ENCODE data around the gene CLPSL2.
A peak's percentile ranks its signal among the peaks of the same experiment; 100 is the strongest.

CLPSL2 gene

GRCh38 chr6:35769211-35769610, 7.2 kb upstream of the CLPSL2 start:
- H3K4me1 Mint-ChIP-seq = peaks cover 2% of the 10 kb centered on the region
- DNase-seq (no peak), ATAC-seq (no peak)
- no peak overlapping the region for H3K4me3 Mint-ChIP-seq
- H3K9me3 Mint-ChIP-seq = no peaks in the 10 kb centered on the region
- peaks cover 15% of the 10 kb centered on the region for H3K27me3 Mint-ChIP-seq
- no peak overlapping the region for H3K27ac Mint-ChIP-seq

GRCh38 chr6:35771343-35771627, 5.1 kb upstream of the CLPSL2 start:
- ATAC-seq (no peak), DNase-seq (no peak)
- H3K9me3 Mint-ChIP-seq = no peaks in the 10 kb centered on the region
- no peaks in the 10 kb centered on the region for H3K4me1 Mint-ChIP-seq
- H3K27ac Mint-ChIP-seq = no peak overlapping the region
- H3K4me3 Mint-ChIP-seq = no peak overlapping the region
- peaks cover 18% of the 10 kb centered on the region for H3K27me3 Mint-ChIP-seq

- Mint-ChIP-seq H3K27me3 (peaks cover 43% of the 10 kb centered on the region), H3K4me3 (no peak overlapping the region), H3K9me3 (no peaks in the 10 kb centered on the region), H3K27ac (no peak overlapping the region), H3K4me1 (peaks cover 9% of the 10 kb centered on the region)
- no peak for ATAC-seq
- no peak for DNase-seq
Measured at GRCh38 chr6:35774116-35774794, 2.1 kb upstream of the CLPSL2 start.

- Mint-ChIP-seq H3K27ac (no peak overlapping the region), H3K4me3 (no peak overlapping the region), H3K27me3 (peaks cover 50% of the 10 kb centered on the region), H3K9me3 (no peaks in the 10 kb centered on the region), H3K4me1 (peaks cover 9% of the 10 kb centered on the region)
- ATAC-seq (no peak), DNase-seq (no peak)
Measured at GRCh38 chr6:35775031-35775430, 1.4 kb upstream of the CLPSL2 start.

GRCh38 chr6:35777356-35778102, 1.1 kb downstream of the CLPSL2 start:
- Mint-ChIP-seq H3K4me1 (peaks cover 9% of the 10 kb centered on the region), H3K9me3 (no peaks in the 10 kb centered on the region), H3K4me3 (peak overlapping the region; percentile 13 to 25), H3K27me3 (peaks cover 69% of the 10 kb centered on the region), H3K27ac (no peak overlapping the region)
- DNase-seq = no peak
- ATAC-seq = no peak

- Mint-ChIP-seq H3K27ac (no peak overlapping the region), H3K4me1 (peaks cover 9% of the 10 kb centered on the region), H3K4me3 (no peak overlapping the region), H3K27me3 (peaks cover 74% of the 10 kb centered on the region), H3K9me3 (no peaks in the 10 kb centered on the region)
- ATAC-seq = no peak
- no peak for DNase-seq
Measured at GRCh38 chr6:35778437-35778836, 2.0 kb downstream of the CLPSL2 start.

GRCh38 chr6:35780719-35781118, 4.3 kb downstream of the CLPSL2 start, which contains the start of gene CLPSL1:
CLPSL1 (plus strand) TSS chr6:35781019; CDS start chr6:35781111, 92 bp downstream.
- H3K4me1 Mint-ChIP-seq = peaks cover 9% of the 10 kb centered on the region
- DNase-seq (no peak), ATAC-seq (no peak)
- no peaks in the 10 kb centered on the region for H3K9me3 Mint-ChIP-seq
- no peak within 1 kb of the TSS for H3K4me3 Mint-ChIP-seq
- peaks cover 81% of the 10 kb centered on the region for H3K27me3 Mint-ChIP-seq
- H3K27ac Mint-ChIP-seq = no peak within 1 kb of the TSS

- DNase-seq (no peak), ATAC-seq (no peak)
- Mint-ChIP-seq H3K27me3 (peaks cover 81% of the 10 kb centered on the region), H3K9me3 (no peaks in the 10 kb centered on the region), H3K4me1 (peaks cover 9% of the 10 kb centered on the region), H3K4me3 (no peak overlapping the region), H3K27ac (no peak overlapping the region)
Measured at GRCh38 chr6:35781290-35781689, 4.9 kb downstream of the CLPSL2 start.

- no peak overlapping the region for H3K4me3 Mint-ChIP-seq
- DNase-seq (no peak), ATAC-seq (no peak)
- peaks cover 6% of the 10 kb centered on the region for H3K4me1 Mint-ChIP-seq
- H3K27me3 Mint-ChIP-seq = peaks cover 81% of the 10 kb centered on the region
- no peaks in the 10 kb centered on the region for H3K9me3 Mint-ChIP-seq
- no peak overlapping the region for H3K27ac Mint-ChIP-seq
Measured at GRCh38 chr6:35782424-35782823, 6.0 kb downstream of the CLPSL2 start.

GRCh38 chr6:35784200-35784599, 7.8 kb downstream of the CLPSL2 start:
- ATAC-seq (no peak), DNase-seq (no peak)
- peaks cover 6% of the 10 kb centered on the region for H3K4me1 Mint-ChIP-seq
- peaks cover 83% of the 10 kb centered on the region for H3K27me3 Mint-ChIP-seq
- H3K4me3 Mint-ChIP-seq = no peak overlapping the region
- H3K9me3 Mint-ChIP-seq = no peaks in the 10 kb centered on the region
- H3K27ac Mint-ChIP-seq = no peak overlapping the region

- Mint-ChIP-seq H3K9me3 (no peaks in the 10 kb centered on the region), H3K27me3 (peaks cover 87% of the 10 kb centered on the region), H3K4me1 (peaks cover 6% of the 10 kb centered on the region), H3K27ac (no peak overlapping the region), H3K4me3 (no peak overlapping the region)
- DNase-seq (no peak), ATAC-seq (no peak)
Measured at GRCh38 chr6:35786272-35786671, 9.9 kb downstream of the CLPSL2 start.

- no peak for DNase-seq
- no peaks in the 10 kb centered on the region for H3K9me3 Mint-ChIP-seq
- no peak overlapping the region for H3K27ac Mint-ChIP-seq
- peaks cover 82% of the 10 kb centered on the region for H3K27me3 Mint-ChIP-seq
- peaks cover 6% of the 10 kb centered on the region for H3K4me1 Mint-ChIP-seq
- H3K4me3 Mint-ChIP-seq = no peak overlapping the region
- no peak for ATAC-seq
Measured at GRCh38 chr6:35786810-35787209, 10.4 kb downstream of the CLPSL2 start.

GRCh38 chr6:35787266-35788218, 11.1 kb downstream of the CLPSL2 start:
- DNase-seq (no peak), ATAC-seq (no peak)
- peaks cover 75% of the 10 kb centered on the region for H3K27me3 Mint-ChIP-seq

GRCh38 chr6:35788423-35788982, 12.1 kb downstream of the CLPSL2 start:
- Mint-ChIP-seq H3K27me3 (peaks cover 74% of the 10 kb centered on the region), H3K4me3 (no peak overlapping the region), H3K9me3 (no peaks in the 10 kb centered on the region), H3K27ac (no peak overlapping the region), H3K4me1 (peaks cover 6% of the 10 kb centered on the region)
- DNase-seq (no peak), ATAC-seq (no peak)

More at GRCh38 chr6:35787266-35788218, 11.1 kb downstream of the CLPSL2 start:
- H3K27ac Mint-ChIP-seq = no peak overlapping the region
- H3K4me3 Mint-ChIP-seq = no peak overlapping the region
- H3K9me3 Mint-ChIP-seq = no peaks in the 10 kb centered on the region
- peaks cover 6% of the 10 kb centered on the region for H3K4me1 Mint-ChIP-seq

GRCh38 chr6:35790683-35791082, 14.3 kb downstream of the CLPSL2 start:
- H3K9me3 Mint-ChIP-seq = no peaks in the 10 kb centered on the region
- H3K27me3 Mint-ChIP-seq = peaks cover 57% of the 10 kb centered on the region
- ATAC-seq = no peak
- H3K27ac Mint-ChIP-seq = peak overlapping the region in 1 of 2 donors; percentile 64
- no peak overlapping the region for H3K4me3 Mint-ChIP-seq
- peaks cover 6% of the 10 kb centered on the region for H3K4me1 Mint-ChIP-seq
- DNase-seq = no peak
